ENCODE measurements around the gene MFN2.

The MFN2 gene

GRCh38 chr1:12052997-12053686 lies 72.9 kb downstream of the MFN2 start:
- no peak for FAIRE-seq

- FAIRE-seq = no peak
These were observed 73.7 kb downstream of the MFN2 start for GRCh38 chr1:12053752-12054548.

DNA sequence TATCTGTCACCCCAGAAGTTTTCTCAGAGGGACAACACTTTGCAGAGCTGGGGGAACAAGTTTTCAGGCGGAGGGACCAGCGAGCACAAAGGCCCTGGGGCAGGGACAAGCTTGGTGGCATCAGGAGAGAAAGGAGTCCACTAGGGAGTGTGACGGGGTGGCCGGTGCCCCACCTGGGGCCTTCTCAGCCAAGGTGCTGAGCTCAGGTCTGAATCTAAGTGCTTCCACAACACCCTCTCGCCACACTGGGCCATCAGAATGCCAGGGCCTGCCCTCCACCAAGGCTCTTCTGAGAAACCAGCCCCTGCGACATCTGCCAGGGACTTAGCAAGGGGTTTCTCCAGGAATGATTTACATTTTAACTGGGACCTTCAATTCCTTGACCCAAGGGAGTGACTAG lies 75.0 kb downstream of the MFN2 start:
- no peak for FAIRE-seq

DNA sequence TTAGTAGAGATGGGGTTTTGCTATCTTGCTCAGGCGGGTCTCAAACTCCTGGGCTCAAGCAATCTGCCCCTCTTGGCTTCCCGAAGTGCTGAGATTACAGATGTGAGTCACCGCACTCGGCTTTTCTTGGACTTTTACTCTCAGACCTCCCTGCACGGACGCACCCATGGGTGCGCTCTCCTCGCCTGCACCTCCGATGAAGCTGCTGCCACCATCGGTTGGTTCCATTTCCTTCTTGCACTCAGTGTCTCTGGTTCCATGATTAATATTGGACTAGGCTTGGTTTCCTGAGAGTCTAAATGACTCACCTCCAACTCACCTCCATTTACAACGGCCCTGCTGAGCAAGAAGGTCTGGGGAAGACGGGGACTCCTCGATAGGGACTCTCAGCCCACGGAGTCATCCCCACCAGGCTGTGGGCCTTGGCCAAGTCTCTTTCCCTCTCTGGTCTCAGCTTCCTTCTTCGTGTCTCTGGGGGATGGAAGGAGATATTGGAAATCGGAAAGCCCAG lies 76.1 kb downstream of the MFN2 start:
- FAIRE-seq = no peak

DNA sequence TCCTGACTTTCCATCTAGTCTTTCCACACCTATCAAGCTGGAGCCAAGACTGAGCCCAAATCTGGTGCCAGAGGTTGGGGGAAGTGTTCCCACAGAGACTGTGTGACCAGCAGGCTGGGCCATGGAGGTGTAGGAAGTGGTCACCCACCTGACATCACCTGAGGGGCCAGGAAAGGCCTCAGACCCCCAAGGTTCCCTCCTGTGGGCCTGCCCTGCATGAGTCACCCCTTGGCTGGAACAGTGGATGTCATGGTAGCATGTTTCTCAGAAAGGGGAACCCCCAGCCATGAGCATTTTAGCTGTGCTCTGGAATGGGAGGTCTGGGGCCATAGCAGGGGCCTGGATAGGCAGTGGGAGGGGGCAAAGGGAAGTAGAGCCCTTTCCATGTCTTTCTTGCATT lies 77.1 kb downstream of the MFN2 start:
- no peak for FAIRE-seq

DNA sequence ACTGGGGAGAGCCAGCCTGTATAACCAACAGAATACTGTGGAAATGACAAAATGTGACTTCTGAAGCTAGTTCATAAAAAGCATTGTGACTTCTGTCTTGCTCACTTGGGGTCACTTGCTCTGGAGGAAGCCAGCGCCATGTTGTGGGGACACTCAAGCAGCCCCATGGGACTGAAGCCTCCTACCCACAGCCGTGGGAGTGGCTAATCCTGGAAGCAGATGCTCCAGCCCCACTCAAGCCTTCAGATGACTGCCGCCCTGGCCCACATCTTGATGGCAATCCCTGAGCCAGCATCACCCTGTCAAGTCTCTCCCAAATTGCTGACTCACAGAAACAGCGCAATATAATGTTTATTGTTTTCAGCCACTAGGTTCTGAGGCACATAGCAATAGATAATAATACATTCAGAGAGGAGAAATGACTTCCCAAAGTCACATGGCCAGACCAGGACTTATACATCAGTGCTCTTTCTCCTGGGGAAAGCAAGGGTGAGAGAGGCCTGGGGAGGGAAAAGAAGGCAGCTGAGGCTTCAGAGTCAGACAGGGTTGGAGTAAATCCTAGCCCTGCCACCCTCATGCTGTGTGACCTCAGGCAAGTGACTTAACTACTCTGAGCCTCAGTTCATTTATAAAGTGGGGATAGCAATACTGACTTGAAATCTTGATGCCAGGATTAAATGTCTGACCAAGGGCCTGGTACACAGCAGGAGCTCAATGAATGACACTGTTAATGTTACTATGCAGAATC lies 77.9 kb downstream of the MFN2 start:
- FAIRE-seq = no peak

DNA sequence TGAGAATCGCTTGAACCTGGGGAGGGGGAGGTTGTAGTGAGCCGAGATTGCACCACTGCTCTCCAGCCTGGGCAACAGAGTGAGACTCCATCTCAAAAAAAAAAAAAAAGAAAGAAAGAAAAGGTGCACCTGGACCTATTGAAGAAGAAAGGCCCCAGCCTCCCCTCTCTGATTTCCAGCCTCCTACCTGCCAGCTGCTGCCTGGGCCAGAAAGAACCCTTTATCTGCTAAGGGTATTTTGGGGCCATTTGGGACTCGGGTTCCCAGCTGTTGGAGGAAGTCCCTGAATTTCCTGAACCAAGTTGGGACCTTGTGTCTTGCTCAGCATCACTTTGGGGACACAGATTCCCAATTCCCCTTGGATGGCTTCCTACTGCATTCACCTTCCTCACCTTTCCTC lies 79.0 kb downstream of the MFN2 start:
- FAIRE-seq = no peak

GRCh38 chr1:12059722-12060464 lies 79.6 kb downstream of the MFN2 start:
- FAIRE-seq = no peak

- FAIRE-seq = no peak
These were observed 80.3 kb downstream of the MFN2 start for GRCh38 chr1:12060500-12060899.
